Measurements from ENCODE around the gene TINAG. TPM values are rescaled to one million over a fixed set of nuclear protein-coding genes. Genes with fewer than 3 reads are reported as not detected.

TINAG gene
- total RNA-seq, 2 experiments from 2014 or later, result not detected

DNA sequence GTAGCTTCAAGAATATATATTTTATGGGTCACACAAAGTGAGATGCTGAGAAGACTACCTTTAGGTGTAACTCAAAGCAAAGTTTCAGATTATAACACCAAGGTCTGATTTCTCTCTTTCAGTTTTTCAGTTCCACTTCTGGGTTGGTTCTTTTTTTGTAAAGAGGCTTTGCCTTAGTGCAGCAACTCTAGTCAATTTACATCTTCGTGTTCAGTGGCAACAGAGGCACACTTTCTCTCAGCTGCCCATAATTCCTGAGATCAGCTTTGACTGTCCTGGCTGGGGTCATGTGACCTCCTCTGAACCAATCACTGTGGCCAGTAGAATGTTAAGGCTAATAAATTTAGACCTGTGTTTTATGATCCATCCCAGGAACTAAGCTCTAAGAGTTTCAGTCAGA is 120.2 kb downstream of the TINAG start:
- Histone ChIP-seq H4K20me1 (ENCODE audit: insufficient read depth, low read length) (no peaks in the 10 kb centered on the region), H3K4me2 (ENCODE audit: low read length) (no peak overlapping the region), H3K36me3 (ENCODE audit: insufficient read depth, low read length) (no peaks in the 10 kb centered on the region), H3K27ac (ENCODE audit: low read depth, low read length, poor library complexity, severe bottlenecking) (no peak overlapping the region), H3K79me2 (ENCODE audit: insufficient read depth, low read depth, low read length) (no peaks in the 10 kb centered on the region), H3K9me3 (ENCODE audit: low read length) (no peaks in the 10 kb centered on the region), H2AFZ (ENCODE audit: low read length) (no peak overlapping the region), H3K9me2 (ENCODE audit: insufficient read depth, low read length) (no peaks in the 10 kb centered on the region), H3K4me3 (ENCODE audit: low read depth, low read length, poor library complexity, severe bottlenecking) (no peak overlapping the region), H3K4me1 (ENCODE audit: insufficient read depth, low read length, poor library complexity, severe bottlenecking) (no peaks in the 10 kb centered on the region)
- POLR2A ChIA-PET, result no interaction called here
- intact Hi-C loops (cut with micrococcal nuclease; ENCODE audit: unreplicated experiment), result no loop called here
- CTCF ChIA-PET (ENCODE audit: unreplicated experiment), result no interaction called here
- DNase-seq (ENCODE audit: low spot score), result no peak
- no TSS peak for BruUV-seq (replicated peaks)
- TF ChIP-seq EZH2phosphoT487 (IDR thresholded peaks at IDR 0.05; ENCODE audit: borderline replicate concordance, low read depth, low read length) (no peak), CTCF (conservative IDR thresholded peaks at IDR 0.05; ENCODE audit: low read length) (no peak)

DNA sequence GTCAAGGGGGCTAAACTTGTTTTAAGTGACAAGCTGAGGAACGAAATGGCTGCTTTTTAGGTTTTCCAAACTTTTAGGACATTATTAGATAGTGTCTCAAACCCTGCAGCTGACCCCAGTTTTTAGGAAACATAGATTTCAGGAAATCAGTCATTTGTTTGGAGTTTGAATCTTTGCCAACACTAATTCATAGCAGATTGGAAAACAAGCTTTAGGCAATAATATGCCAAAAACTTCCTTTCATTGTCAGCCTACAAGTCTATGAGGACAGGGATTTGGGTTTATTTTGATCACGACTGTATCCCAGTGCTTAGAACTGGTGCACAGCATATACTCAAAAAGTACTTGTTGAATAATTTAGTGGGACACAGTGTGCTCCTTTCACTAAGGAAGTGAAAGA is 123.2 kb downstream of the TINAG start:
- Histone ChIP-seq H3K4me1 (ENCODE audit: insufficient read depth, low read length, poor library complexity, severe bottlenecking) (no peaks in the 10 kb centered on the region), H4K20me1 (ENCODE audit: insufficient read depth, low read length) (no peaks in the 10 kb centered on the region), H3K27ac (ENCODE audit: low read depth, low read length, poor library complexity, severe bottlenecking) (no peak overlapping the region), H3K9me3 (ENCODE audit: low read length) (no peaks in the 10 kb centered on the region), H2AFZ (ENCODE audit: low read length) (no peak overlapping the region), H3K79me2 (ENCODE audit: insufficient read depth, low read depth, low read length) (no peaks in the 10 kb centered on the region), H3K4me2 (ENCODE audit: low read length) (no peak overlapping the region), H3K4me3 (ENCODE audit: low read depth, low read length, poor library complexity, severe bottlenecking) (no peak overlapping the region), H3K9me2 (ENCODE audit: insufficient read depth, low read length) (no peaks in the 10 kb centered on the region), H3K36me3 (ENCODE audit: insufficient read depth, low read length) (no peaks in the 10 kb centered on the region)
- TF ChIP-seq EZH2phosphoT487 (IDR thresholded peaks at IDR 0.05; ENCODE audit: borderline replicate concordance, low read depth, low read length), result no peak
- TF ChIP-seq CTCF (conservative IDR thresholded peaks at IDR 0.05; ENCODE audit: low read length), result no peak
- DNase-seq (ENCODE audit: low spot score), result no peak
- ChIA-PET CTCF (ENCODE audit: unreplicated experiment) (no interaction called here), POLR2A (no interaction called here)
- BruUV-seq (replicated peaks), result no TSS peak
- intact Hi-C loops (cut with micrococcal nuclease; ENCODE audit: unreplicated experiment), result no loop called here

Other genes starting within 250 kb of the TINAG start
- gene MLIP, start 197.0 kb upstream of the TINAG start, total RNA-seq (2014; rRNA removed; shearing (Covaris generic)), result not detected in 2 replicates
- not detected in 2 replicates for gene MLIP, start 197.0 kb upstream of the TINAG start, total RNA-seq (2022)

Measured in OCI-LY7 (cell line).